Peyer's patch (tissue), 4 donors: ENCODE measurements around the gene CHRNA5.
"Not testable (repeated sequence)": the region's sequence is repeated elsewhere in the genome, so short reads cannot be mapped to it uniquely, and the experiment has no call there.

Experiments used
- CTCF ChIP-seq, 6 experiments: fragments of 450-650 bp in 4 of 6; fragments of 200-600 bp in 2 of 6; sonication (generic) in 1 of 6; IDR thresholded peaks; one replicate each; pipeline ENCODE4 v1.5.1; 2017 to 2019; ENCODE audit warnings: antibody characterized with exemption in 6 of 6, mild to moderate bottlenecking in 3 of 6, moderate library complexity in 1 of 6
- POLR2A ChIP-seq, 2 donors: fragments of 450-650 bp; IDR thresholded peaks; one replicate each; pipeline ENCODE4 v1.5.1; 2017; ENCODE audit warnings: antibody characterized with exemption in 2 of 2, mild to moderate bottlenecking in 2 of 2, moderate library complexity in 2 of 2

DNA sequence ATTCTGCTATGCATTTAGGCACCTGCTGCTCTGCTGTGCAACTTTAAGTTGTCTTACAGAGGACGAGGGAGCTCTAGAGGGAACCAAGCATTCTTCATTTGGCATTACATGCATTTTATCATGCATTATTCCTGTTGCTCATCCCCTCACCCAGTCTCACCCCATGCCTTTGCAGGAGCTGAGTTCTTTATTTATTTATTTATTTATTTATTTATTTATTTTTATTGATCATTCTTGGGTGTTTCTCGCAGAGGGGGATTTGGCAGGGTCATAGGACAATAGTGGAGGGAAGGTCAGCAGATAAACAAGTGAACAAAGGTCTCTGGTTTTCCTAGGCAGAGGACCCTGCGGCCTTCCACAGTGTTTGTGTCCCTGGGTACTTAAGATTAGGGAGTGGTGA is 45.3 kb upstream of the CHRNA5 start:
- TF ChIP-seq POLR2A, CTCF (IDR thresholded peaks at IDR 0.05): not testable (repeated sequence)
